IMR-90 (cell line): Measurements from ENCODE around the gene TGDS. TPM values are rescaled to one million over a fixed set of nuclear protein-coding genes. Genes with fewer than 3 reads are reported as not detected.

Source experiments
- ATAC-seq: fragments of 200-7000 bp; cut with Tn5 transposase; 2 replicates; pipeline ENCODE4 v1.9.1; 2020; ENCODE audit warnings: low read depth, mild to moderate bottlenecking, moderate library complexity
- BruUV-seq: library from RNA; stranded (reverse); fragments of 400-500 nt; replicated peaks from 2 replicates; lab custom pipeline; 2021; lab: Mats Ljungman, UMichigan
- CTCF ChIA-PET: fragments of 300-600 bp; formaldehyde crosslinking; extraction: SDS; loops from one replicate; lab custom pipeline; 2021; ENCODE audit warnings: antibody characterized with exemption; lab: Yijun Ruan, JAX
- POLR2A ChIA-PET: fragments of 300-600 bp; sonication (Branson Sonifier 250); formaldehyde crosslinking; loops from one replicate; lab custom pipeline; 2022; ENCODE audit warnings: antibody characterized with exemption; ENCODE audit not compliant: unreplicated experiment; lab: Charles Lee
- DNase-seq: peaks from one replicate; pipeline ENCODE4 v3.0.0; 2013
- H2AFZ ChIP-seq: replicated peaks from 2 replicates; pipeline ENCODE3; 2013; ENCODE audit warnings: low read length, mild to moderate bottlenecking; ENCODE audit not compliant: poor library complexity
- H2AK5ac ChIP-seq: 2 replicates; pipeline ENCODE4 v1.6.1; 2013; ENCODE audit warnings: low read depth, low read length, inconsistent platforms
- H2AK9ac ChIP-seq: replicated peaks from 2 replicates; pipeline ENCODE3; 2013; ENCODE audit warnings: mild to moderate bottlenecking, low read depth, low read length, moderate library complexity; ENCODE audit not compliant: poor library complexity
- H2BK120ac ChIP-seq: 2 replicates; pipeline ENCODE4 v1.6.1; 2013; ENCODE audit warnings: low read depth, low read length, inconsistent platforms
- H2BK15ac ChIP-seq: 3 replicates; pipeline ENCODE4 v1.6.1; 2013; ENCODE audit warnings: low read depth, low read length, inconsistent platforms
- H2BK20ac ChIP-seq: 2 replicates; pipeline ENCODE4 v1.6.1; 2013; ENCODE audit warnings: low read depth, mild to moderate bottlenecking, inconsistent platforms, low read length, moderate library complexity
- H2BK5ac ChIP-seq: 2 replicates; pipeline ENCODE4 v1.6.1; 2013; ENCODE audit warnings: mild to moderate bottlenecking, low read depth, low read length, inconsistent platforms; ENCODE audit not compliant: poor library complexity, severe bottlenecking
- H3K14ac ChIP-seq: replicated peaks from 2 replicates; pipeline ENCODE4 v1.6.1; 2013; ENCODE audit warnings: low read depth, low read length, inconsistent platforms
- H3K18ac ChIP-seq: 2 replicates; pipeline ENCODE4 v1.6.1; 2013; ENCODE audit warnings: low read depth, low read length, control low read depth
- H3K23ac ChIP-seq: 2 replicates; pipeline ENCODE4 v1.6.1; 2013; ENCODE audit warnings: low read depth, low read length, inconsistent platforms
- H3K27ac ChIP-seq: 2 replicates; pipeline ENCODE4 v1.5.1; 2013; ENCODE audit warnings: mild to moderate bottlenecking, control low read depth, low read length; ENCODE audit not compliant: insufficient read depth
- H3K27me3 ChIP-seq: 2 replicates; pipeline ENCODE4 v1.6.1; 2013; ENCODE audit warnings: low read length; ENCODE audit not compliant: control insufficient read depth, insufficient read depth
- H3K36me3 ChIP-seq: 2 replicates; pipeline ENCODE4 v1.6.1; 2013; ENCODE audit warnings: low read length, mixed read lengths; ENCODE audit not compliant: control insufficient read depth, insufficient read depth
- H3K4ac ChIP-seq: 2 replicates; pipeline ENCODE4 v1.6.1; 2013; ENCODE audit warnings: low read depth, low read length, inconsistent platforms
- H3K4me1 ChIP-seq: 2 replicates; pipeline ENCODE4 v1.6.1; 2013; ENCODE audit warnings: low read length, mixed read lengths; ENCODE audit not compliant: control insufficient read depth, insufficient read depth
- H3K4me2 ChIP-seq: 2 replicates; pipeline ENCODE4 v1.6.1; 2013; ENCODE audit warnings: low read depth, mild to moderate bottlenecking, control low read depth, low read length, moderate library complexity
- H3K4me3 ChIP-seq: 2 replicates; pipeline ENCODE4 v1.5.1; 2013; ENCODE audit warnings: low read depth, mild to moderate bottlenecking, control low read depth, low read length, moderate library complexity; ENCODE audit not compliant: insufficient read depth
- H3K56ac ChIP-seq: 2 replicates; pipeline ENCODE4 v1.6.1; 2013; ENCODE audit warnings: low read length, inconsistent platforms; ENCODE audit not compliant: insufficient read depth; ENCODE audit errors: extremely low read depth
- H3K79me1 ChIP-seq, 2 experiments: 2 replicates each; pipeline ENCODE4 v1.6.1; 2013; ENCODE audit warnings: low read length in 2 of 2, inconsistent platforms in 1 of 2, low read depth in 1 of 2
- H3K9ac ChIP-seq: 2 replicates; pipeline ENCODE4 v1.6.1; 2013; ENCODE audit warnings: low read depth, low read length, control low read depth
- H3K9me1 ChIP-seq: 2 replicates; pipeline ENCODE4 v1.6.1; 2013; ENCODE audit warnings: low read length, inconsistent platforms; ENCODE audit not compliant: insufficient read depth
- H3K9me3 ChIP-seq: 2 replicates; pipeline ENCODE4 v1.6.1; 2013; ENCODE audit warnings: low read length; ENCODE audit not compliant: control insufficient read depth, insufficient read depth
- H4K20me1 ChIP-seq: 2 replicates; pipeline ENCODE4 v1.6.1; 2013; ENCODE audit warnings: low read length, inconsistent platforms; ENCODE audit not compliant: insufficient read depth
- H4K5ac ChIP-seq: 2 replicates; pipeline ENCODE4 v1.6.1; 2013; ENCODE audit warnings: mild to moderate bottlenecking, low read depth, low read length, control low read depth
- H4K8ac ChIP-seq, 2 experiments: 2 replicates each; pipeline ENCODE4 v1.6.1; 2013; ENCODE audit warnings: low read depth in 2 of 2, low read length in 2 of 2, control low read depth in 1 of 2, inconsistent platforms in 1 of 2
- H4K91ac ChIP-seq: 2 replicates; pipeline ENCODE4 v1.6.1; 2013; ENCODE audit warnings: low read depth, low read length, inconsistent platforms; ENCODE audit not compliant: insufficient read depth
- BHLHE40 ChIP-seq: fragments of 150-350 bp; IDR thresholded peaks from 2 replicates; pipeline ENCODE4 v1.6.1; 2016; ENCODE audit warnings: mild to moderate bottlenecking, low read depth, low read length
- CEBPB ChIP-seq: IDR thresholded peaks from 2 replicates; pipeline ENCODE4 v1.6.1; 2012; ENCODE audit warnings: low read depth, low read length, improper control_type of control experiment
- ELK1 ChIP-seq: fragments of 150-350 bp; IDR thresholded peaks from 2 replicates; pipeline ENCODE4 v1.6.1; 2016; ENCODE audit warnings: low read depth, mild to moderate bottlenecking, low read length, moderate library complexity, borderline replicate concordance
- MAFK ChIP-seq: IDR thresholded peaks from 2 replicates; pipeline ENCODE4 v1.6.1; 2012; ENCODE audit warnings: low read depth, low read length, improper control_type of control experiment
- MAZ ChIP-seq: IDR thresholded peaks from 2 replicates; pipeline ENCODE4 v1.6.1; 2012; ENCODE audit warnings: low read depth, mild to moderate bottlenecking, low read length, improper control_type of control experiment, moderate library complexity, borderline replicate concordance
- MXI1 ChIP-seq: IDR thresholded peaks from 2 replicates; pipeline ENCODE4 v1.6.1; 2012; ENCODE audit warnings: low read depth, mild to moderate bottlenecking, low read length, moderate library complexity, borderline replicate concordance
- POLR2A ChIP-seq: IDR thresholded peaks from 2 replicates; pipeline ENCODE4 v1.6.1; 2012; ENCODE audit warnings: mild to moderate bottlenecking, low read depth, low read length
- RAD21 ChIP-seq: IDR thresholded peaks from 2 replicates; pipeline ENCODE4 v1.6.1; 2012; ENCODE audit warnings: low read length, improper control_type of control experiment
- RFX5 ChIP-seq: IDR thresholded peaks from 2 replicates; pipeline ENCODE4 v1.8.0; 2012; ENCODE audit warnings: low read depth, mild to moderate bottlenecking, low read length, moderate library complexity
- SMC3 ChIP-seq: fragments of 150-350 bp; IDR thresholded peaks from 2 replicates; pipeline ENCODE4 v1.6.1; 2016; ENCODE audit warnings: low read depth, mild to moderate bottlenecking, antibody characterized with exemption, low read length, moderate library complexity
- USF2 ChIP-seq: fragments of 150-350 bp; IDR thresholded peaks from 2 replicates; pipeline ENCODE4 v1.6.1; 2017; ENCODE audit warnings: mild to moderate bottlenecking, antibody characterized with exemption, low read length, low read depth
- WGBS, 2 experiments: methylation state at CpG; one replicate each; pipeline versions ENCODE4 v1.1.5 to v1.1.7; 2013; ENCODE audit warnings: missing lambda C conversion rate in 2 of 2; ENCODE audit not compliant: insufficient read length in 1 of 2; ENCODE audit errors: extremely low coverage in 2 of 2; 5-methylcytosine and 5-hydroxymethylcytosine counted together
- dilution Hi-C: fragments of 300-500 bp; cut with HindIII; formaldehyde crosslinking; loops from one replicate; pipeline ENCODE4 v1.14.3; 2018; ENCODE audit warnings: low sequenced_read_pairs; ENCODE audit not compliant: unreplicated experiment
- in situ Hi-C: fragments of 300-500 bp; cut with MboI; formaldehyde crosslinking; loops from 3 replicates; pipeline ENCODE4 v1.14.3; 2019; ENCODE audit warnings: low sequenced_read_pairs, inconsistent platforms, mixed read lengths
- intact Hi-C: fragments of 100-400 bp; cut with micrococcal nuclease; formaldehyde crosslinking; loops from 2 replicates; pipeline ENCODE4 v1.10.0; 2022
- polyA plus RNA-seq, 3 experiments: library from polyadenylated mRNA; depleted of rRNA; stranded (reverse); fragments of >200 nt; gene quantifications; 2 replicates each; pipeline ENCODE4 v1.2.3, GENCODE V29; 2012; ENCODE audit warnings: low replicate concordance in 1 of 3
- total RNA-seq: library from RNA; depleted of rRNA; stranded (reverse); fragments of >200 nt; gene quantifications from 2 replicates; pipeline ENCODE4 v1.2.3, GENCODE V29; 2012

The TGDS gene
- total and polyA plus RNA-seq, 2 of the 4 experiments (the other 2 are of a cell fraction): 9.6 to 15.6 TPM

GRCh38 chr13:94610475-94610874, 14.5 kb upstream of the TGDS start:
- ChIA-PET POLR2A (no interaction called here), CTCF (interaction anchor here (1.2 kb wide), 1 partner anchor 12 kb away, joined by 3 read pairs; no protein-coding TSS in a partner anchor)
- no peaks in the 10 kb centered on the region for H3K9me3 ChIP-seq
- no peak for ATAC-seq
- H2BK20ac ChIP-seq: no peak overlapping the region
- H3K9me1 ChIP-seq: peaks cover 2% of the 10 kb centered on the region; the same call in 1 of the 2 replicates
- intact Hi-C loops (no loop called here), dilution Hi-C loops (no loop called here), in situ Hi-C loops (loop anchor here (5.0 to 25.0 kb wide), 2 partner anchors 173 to 1373 kb away; partner anchors contain the start of gene GPC6)
- 0 out of 2 replicates have a peak, but pooled peaks cover 3% of the 10 kb centered on the region for H4K20me1 ChIP-seq
- no peak overlapping the region for H3K4me3 ChIP-seq
- H2BK15ac ChIP-seq: no peak overlapping the region
- DNase-seq: no peak
- H3K9ac ChIP-seq: no peak overlapping the region
- TF ChIP-seq ELK1: no peak
- no peak for TF ChIP-seq MAZ
- TF ChIP-seq SMC3: no peak
- no peak for TF ChIP-seq MXI1
- no peak for TF ChIP-seq BHLHE40
- no peak for TF ChIP-seq RFX5
- TF ChIP-seq USF2: no peak
- TF ChIP-seq CEBPB: no peak
- no peak for TF ChIP-seq RAD21
- no peak for TF ChIP-seq POLR2A
- TF ChIP-seq MAFK: no peak
- no peaks in the 10 kb centered on the region for H3K4me1 ChIP-seq
- H3K18ac ChIP-seq: no peak overlapping the region
- H2AK5ac ChIP-seq: no peak overlapping the region
- H4K8ac ChIP-seq: no peak overlapping the region
- no peak overlapping the region for H2BK120ac ChIP-seq
- no peak overlapping the region for H4K91ac ChIP-seq
- no peak overlapping the region for H4K5ac ChIP-seq
- no peak overlapping the region for H3K27ac ChIP-seq
- BruUV-seq: no TSS peak
- no peaks in the 10 kb centered on the region for H3K27me3 ChIP-seq
- no peak overlapping the region for H3K14ac ChIP-seq
- H3K4me2 ChIP-seq: no peak overlapping the region
- no peak overlapping the region for H3K23ac ChIP-seq
- H2AFZ ChIP-seq: no peak overlapping the region
- peaks cover 15% of the 10 kb centered on the region for H3K36me3 ChIP-seq
- H2BK5ac ChIP-seq: no peak overlapping the region
- WGBS, 2 experiments: no CpG with 5 or more reads among the region's 5 CpGs
- H2AK9ac ChIP-seq: no peak overlapping the region
- H3K4ac ChIP-seq: no peak overlapping the region
- peaks cover 19 to 29% of the 10 kb centered on the region in 2 experiments for H3K79me1 ChIP-seq
- no peak overlapping the region for H3K56ac ChIP-seq
